HepG2 (cell line): ENCODE results near the gene ATXN2. TPM values are rescaled to one million over a fixed set of nuclear protein-coding genes. Genes with fewer than 3 reads are reported as not detected.

Experiments used
- ATAC-seq: fragments of 200-7000 bp; cut with Tn5 transposase; 3 replicates; pipeline ENCODE4 v1.9.1; 2020; ENCODE audit warnings: mild to moderate bottlenecking, moderate library complexity
- BruUV-seq: library from RNA; stranded (reverse); fragments of 400-500 nt; replicated peaks from 2 replicates; lab custom pipeline; 2021; lab: Mats Ljungman, UMichigan
- CTCF ChIA-PET: fragments of 300-600 bp; formaldehyde crosslinking; extraction: SDS; loops from one replicate; lab custom pipeline; 2021; ENCODE audit warnings: low total read pairs, inconsistent platforms, low intra/inter-chr PET ratio; lab: Yijun Ruan, JAX
- POLR2A ChIA-PET: fragments of 350-600 bp; sonication (Branson Sonifier 250); formaldehyde crosslinking; loops from one replicate; lab custom pipeline; 2020; ENCODE audit warnings: antibody characterized with exemption, inconsistent platforms; lab: Yijun Ruan, JAX
- DNase-seq: peaks from one replicate; pipeline ENCODE4 v3.0.0-alpha.2; 2015; ENCODE audit warnings: low spot score
- FAIRE-seq: peaks from 3 replicates; lab custom pipeline; 2011; peaks lifted over from hg19 to GRCh38; lab: Jason Lieb, UNC
- H2AFZ ChIP-seq: one replicate; pipeline ENCODE4 v1.6.1; 2011; ENCODE audit warnings: low read length, inconsistent platforms
- H3K27ac ChIP-seq: fragments of 300-600 bp; 3 replicates; pipeline ENCODE4 v1.8.0; 2011; ENCODE audit warnings: mixed run types, mild to moderate bottlenecking, mixed read lengths, low read length, inconsistent platforms; ENCODE audit not compliant: insufficient read depth; ENCODE audit errors: extremely low read length
- H3K27me3 ChIP-seq, 2 experiments: fragments of 200-600 bp in 1 of 2; 2 replicates in 1 of 2; 3 replicates in 1 of 2; pipeline versions ENCODE4 v1.6.0 to v1.8.0; 2011; ENCODE audit warnings: low read length in 2 of 2, mild to moderate bottlenecking in 2 of 2, moderate library complexity in 2 of 2, inconsistent platforms in 1 of 2; ENCODE audit not compliant: insufficient read depth in 2 of 2, control insufficient read depth in 1 of 2
- H3K36me3 ChIP-seq, 2 experiments: fragments of 200-600 bp in 1 of 2; replicated peaks in 1 of 2; 2 replicates in 1 of 2; 3 replicates in 1 of 2; pipeline versions ENCODE4 v1.5.1 to v1.8.0; 2011; ENCODE audit warnings: low read length in 2 of 2, inconsistent platforms in 1 of 2; ENCODE audit not compliant: insufficient read depth in 2 of 2, control insufficient read depth in 1 of 2
- H3K4me1 ChIP-seq: 2 replicates; pipeline ENCODE4 v1.5.1; 2012; ENCODE audit warnings: low read length, inconsistent platforms; ENCODE audit not compliant: insufficient read depth
- H3K4me2 ChIP-seq: 2 replicates; pipeline ENCODE4 v1.6.0; 2011; ENCODE audit warnings: low read depth, low read length, inconsistent platforms
- H3K4me3 ChIP-seq, 3 experiments: fragments of 200-600 bp in 1 of 3; sonication (generic), shearing (Covaris generic) in 1 of 3; replicated peaks in 1 of 3; 2 replicates each; pipeline ENCODE4 v1.5.1; 2011 to 2016; ENCODE audit warnings: low read length in 3 of 3, inconsistent platforms in 2 of 3, low read depth in 2 of 3, mild to moderate bottlenecking in 2 of 3, control low read depth in 1 of 3, mixed read lengths in 1 of 3; ENCODE audit not compliant: insufficient read depth in 1 of 3
- H3K79me2 ChIP-seq: one replicate; pipeline ENCODE4 v1.6.1; 2011; ENCODE audit warnings: low read length, inconsistent platforms; ENCODE audit not compliant: insufficient read depth
- H3K9ac ChIP-seq: 2 replicates; pipeline ENCODE4 v1.6.0; 2011; ENCODE audit warnings: mild to moderate bottlenecking, low read depth, low read length, inconsistent platforms; ENCODE audit not compliant: insufficient read depth
- H3K9me3 ChIP-seq: 2 replicates; pipeline ENCODE4 v1.5.1; 2012; ENCODE audit warnings: mild to moderate bottlenecking, low read length
- H4K20me1 ChIP-seq: 2 replicates; pipeline ENCODE4 v1.6.0; 2011; ENCODE audit warnings: inconsistent platforms, mild to moderate bottlenecking, low read length, moderate library complexity; ENCODE audit not compliant: insufficient read depth
- GABPB1 ChIP-seq: IDR thresholded peaks from 2 replicates; pipeline ENCODE4 v1.6.1; 2016; ENCODE audit warnings: mild to moderate bottlenecking, missing genetic modification reagents, moderate library complexity, missing compliant biosample characterization
- JUNB ChIP-seq: sonication (generic); formaldehyde crosslinking; IDR thresholded peaks from 2 replicates; pipeline ENCODE4 v1.8.0; 2022; ENCODE audit warnings: missing genetic modification reagents, mild to moderate bottlenecking, borderline replicate concordance
- JUND ChIP-seq: sonication (generic); formaldehyde crosslinking; IDR thresholded peaks from 2 replicates; pipeline ENCODE4 v1.8.0; 2022; ENCODE audit warnings: mild to moderate bottlenecking, missing genetic modification reagents
- NONO ChIP-seq, 2 experiments: fragments of 450-650 bp in 1 of 2; sonication (generic) in 1 of 2; formaldehyde crosslinking in 1 of 2; IDR thresholded peaks in 1 of 2; conservative IDR thresholded peaks in 1 of 2; 2 replicates each; pipeline versions ENCODE4 v1.6.1 to v1.8.0; 2017 to 2022; ENCODE audit warnings: mild to moderate bottlenecking in 1 of 2, missing genetic modification reagents in 1 of 2, moderate library complexity in 1 of 2
- PITX1 ChIP-seq: sonication (generic); formaldehyde crosslinking; IDR thresholded peaks from 2 replicates; pipeline ENCODE4 v1.5.1; 2020; ENCODE audit warnings: mild to moderate bottlenecking, missing genetic modification reagents
- ZMYM4 ChIP-seq: sonication (generic); formaldehyde crosslinking; IDR thresholded peaks from 2 replicates; pipeline ENCODE4 v1.8.1; 2023; ENCODE audit warnings: mild to moderate bottlenecking, missing genetic modification reagents
- ZNF12 ChIP-seq: sonication (generic); formaldehyde crosslinking; IDR thresholded peaks from 2 replicates; pipeline ENCODE4 v1.5.0; 2020; ENCODE audit warnings: missing genetic modification reagents
- ZNF333 ChIP-seq: sonication (generic); formaldehyde crosslinking; IDR thresholded peaks from 2 replicates; pipeline ENCODE4 v1.4.0; 2020; ENCODE audit warnings: mild to moderate bottlenecking, missing genetic modification reagents, borderline replicate concordance
- ZNF792 ChIP-seq: IDR thresholded peaks from 2 replicates; pipeline ENCODE4 v1.6.1; 2016
- WGBS: methylation state at CpG from one replicate; pipeline ENCODE4 v1.1.6; 2017; ENCODE audit warnings: low lambda C conversion rate; 5-methylcytosine and 5-hydroxymethylcytosine counted together
- in situ Hi-C: cut with HindIII; loops from 2 replicates; pipeline ENCODE4 v1.10.0; 2017; ENCODE audit warnings: low pct_unique_long_range_greater_than_20kb; ENCODE audit not compliant: extremely low pct_ligation_motif_present
- intact Hi-C: fragments of 100-400 bp; cut with micrococcal nuclease; formaldehyde crosslinking; loops from one replicate; pipeline ENCODE4 v1.10.0; 2022; ENCODE audit not compliant: unreplicated experiment
- polyA plus RNA-seq, 8 experiments: library from polyadenylated mRNA; depleted of rRNA in 3 of 8; stranded (reverse) in 7 of 8; unstranded in 1 of 8; fragments of >200 nt; fragmentation: Illumina TruSeq in 4 of 8; extraction: Trizol in 4 of 8; gene quantifications; 2 replicates each; pipeline versions ENCODE4 v1.2.1 to v1.2.3, GENCODE V29; 2011 to 2016; ENCODE audit warnings: low read depth in 4 of 8, missing spikeins in 1 of 8, mixed read lengths in 1 of 8; ENCODE audit not compliant: insufficient read depth in 1 of 8
- total RNA-seq, 5 experiments: library from RNA; depleted of rRNA; stranded (reverse); fragments of >200 nt; fragmentation: Illumina TruSeq; extraction: Trizol; gene quantifications; 2 replicates each; pipeline ENCODE4 v1.2.3, GENCODE V29; 2016; ENCODE audit warnings: low read depth in 1 of 5
- TF ChIP-seq, protein P1 (sequence below): sonication (generic); formaldehyde crosslinking; IDR thresholded peaks from 2 replicates; pipeline ENCODE4 v1.5.1; 2020; ENCODE audit warnings: mild to moderate bottlenecking, missing genetic modification reagents, moderate library complexity
- TF ChIP-seq, protein P2 (sequence below): sonication (generic); formaldehyde crosslinking; IDR thresholded peaks from 2 replicates; pipeline ENCODE4 v1.4.0; 2020; ENCODE audit warnings: missing genetic modification reagents, borderline replicate concordance
- TF ChIP-seq, protein P3 (sequence below): IDR thresholded peaks from 2 replicates; pipeline ENCODE4 v1.6.1; 2018; ENCODE audit warnings: missing genetic modification reagents, mild to moderate bottlenecking, missing compliant biosample characterization

Gene ATXN2
- total and polyA plus RNA-seq, 2 of the 13 experiments (the other 11 are each of a cell fraction or from before 2014, with no cell fraction given) = 18.1 to 27.1 TPM

DNA sequence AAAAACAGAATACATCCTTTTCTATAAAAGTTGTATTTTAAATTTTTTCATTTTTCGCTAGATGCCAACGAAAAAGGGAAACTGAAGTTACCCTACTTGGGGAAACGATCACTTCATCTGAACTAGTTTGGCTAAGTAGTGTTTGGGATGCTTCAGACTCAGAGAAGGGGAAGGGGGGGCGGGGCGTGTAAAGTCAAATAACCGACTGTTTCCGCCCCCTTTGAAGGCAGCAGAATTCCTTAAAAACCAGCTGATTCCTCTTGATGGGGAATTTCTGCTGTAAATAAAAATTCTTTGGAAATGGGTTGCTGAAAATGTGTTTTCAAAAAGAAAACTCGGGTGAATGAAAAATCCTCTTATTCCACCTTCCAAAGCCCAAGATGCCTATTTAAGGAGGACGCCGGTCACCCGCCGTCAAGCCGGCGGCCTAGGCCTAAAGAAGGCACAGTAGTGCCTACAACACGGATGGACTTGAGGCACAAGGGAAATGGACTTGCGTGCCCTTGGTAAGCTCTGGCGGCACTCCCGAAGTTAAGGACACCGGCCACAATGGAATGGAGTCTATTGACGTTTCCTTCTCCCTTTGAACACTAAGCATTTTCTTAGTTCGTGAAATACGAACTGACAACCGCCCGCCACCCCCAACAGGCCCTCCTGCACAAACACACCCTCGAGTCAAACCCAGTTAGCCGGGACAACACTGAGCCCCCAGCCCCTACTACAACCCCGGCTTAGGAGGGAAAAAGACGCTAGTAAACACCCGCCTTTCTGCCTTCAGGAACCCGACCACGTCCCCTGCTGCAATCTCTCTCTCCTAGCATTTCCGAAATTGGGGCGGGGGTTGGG is 1.9 kb downstream of the ATXN2 start:
- Histone ChIP-seq H2AFZ (no peak overlapping the region), H3K9ac (peak overlapping the region; percentile 94), H3K4me1 (peaks cover 53% of the 10 kb centered on the region), H3K9me3 (no peaks in the 10 kb centered on the region), H4K20me1 (peaks cover 49% of the 10 kb centered on the region), H3K4me3 (peak overlapping the region; percentile 86 to 98 (median 91)), H3K4me2 (peak overlapping the region; percentile 78), H3K27ac (peak overlapping the region; percentile 76), H3K79me2 (peaks cover 62% of the 10 kb centered on the region), H3K36me3 (no peaks in the 10 kb centered on the region; a peak in 1 of 5 replicates), H3K27me3 (no peaks in the 10 kb centered on the region; a peak in 1 of 5 replicates)
- in situ Hi-C loops = no loop called here
- CTCF ChIA-PET = no interaction called here
- intact Hi-C loops = no loop called here
- ATAC-seq (peak; percentile 46), DNase-seq (peak; percentile 70), FAIRE-seq (peak; percentile 34)
- WGBS = 1% methylated on average over 25 of the region's 33 CpGs
- POLR2A ChIA-PET = interaction anchor here (0.5 to 0.8 kb wide), 4 partner anchors 8 to 194 kb away, joined by 3 to 4 read pairs (median 3); no protein-coding TSS in a partner anchor
- BruUV-seq = TSS peak; percentile 61
- TF ChIP-seq ZMYM4 (CRISPR knock-in tag) (no peak), ZNF792 (0 out of 2 replicates have a peak, but pooled peaks have one; percentile 4), JUNB (no peak), JUND (CRISPR knock-in tag) (no peak), NONO (IDR thresholded peaks at IDR 0.05) (no peak), NONO (CRISPR knock-in tag; conservative IDR thresholded peaks at IDR 0.05) (peak; percentile 55), ZNF12 (CRISPR knock-in tag) (no peak), GABPB1 (peak; percentile 3; the same call in 1 of the 2 replicates), PITX1 (CRISPR knock-in tag) (no peak), ZNF333 (CRISPR knock-in tag) (peak; percentile 67; the same call in 1 of the 2 replicates)
- TF ChIP-seq, protein P1, sequence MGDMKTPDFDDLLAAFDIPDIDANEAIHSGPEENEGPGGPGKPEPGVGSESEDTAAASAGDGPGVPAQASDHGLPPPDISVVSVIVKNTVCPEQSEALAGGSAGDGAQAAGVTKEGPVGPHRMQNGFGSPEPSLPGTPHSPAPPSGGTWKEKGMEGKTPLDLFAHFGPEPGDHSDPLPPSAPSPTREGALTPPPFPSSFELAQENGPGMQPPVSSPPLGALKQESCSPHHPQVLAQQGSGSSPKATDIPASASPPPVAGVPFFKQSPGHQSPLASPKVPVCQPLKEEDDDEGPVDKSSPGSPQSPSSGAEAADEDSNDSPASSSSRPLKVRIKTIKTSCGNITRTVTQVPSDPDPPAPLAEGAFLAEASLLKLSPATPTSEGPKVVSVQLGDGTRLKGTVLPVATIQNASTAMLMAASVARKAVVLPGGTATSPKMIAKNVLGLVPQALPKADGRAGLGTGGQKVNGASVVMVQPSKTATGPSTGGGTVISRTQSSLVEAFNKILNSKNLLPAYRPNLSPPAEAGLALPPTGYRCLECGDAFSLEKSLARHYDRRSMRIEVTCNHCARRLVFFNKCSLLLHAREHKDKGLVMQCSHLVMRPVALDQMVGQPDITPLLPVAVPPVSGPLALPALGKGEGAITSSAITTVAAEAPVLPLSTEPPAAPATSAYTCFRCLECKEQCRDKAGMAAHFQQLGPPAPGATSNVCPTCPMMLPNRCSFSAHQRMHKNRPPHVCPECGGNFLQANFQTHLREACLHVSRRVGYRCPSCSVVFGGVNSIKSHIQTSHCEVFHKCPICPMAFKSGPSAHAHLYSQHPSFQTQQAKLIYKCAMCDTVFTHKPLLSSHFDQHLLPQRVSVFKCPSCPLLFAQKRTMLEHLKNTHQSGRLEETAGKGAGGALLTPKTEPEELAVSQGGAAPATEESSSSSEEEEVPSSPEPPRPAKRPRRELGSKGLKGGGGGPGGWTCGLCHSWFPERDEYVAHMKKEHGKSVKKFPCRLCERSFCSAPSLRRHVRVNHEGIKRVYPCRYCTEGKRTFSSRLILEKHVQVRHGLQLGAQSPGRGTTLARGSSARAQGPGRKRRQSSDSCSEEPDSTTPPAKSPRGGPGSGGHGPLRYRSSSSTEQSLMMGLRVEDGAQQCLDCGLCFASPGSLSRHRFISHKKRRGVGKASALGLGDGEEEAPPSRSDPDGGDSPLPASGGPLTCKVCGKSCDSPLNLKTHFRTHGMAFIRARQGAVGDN (CRISPR knock-in tag) = peak; percentile 15; the same call in 1 of the 2 replicates
- TF ChIP-seq, protein P2, sequence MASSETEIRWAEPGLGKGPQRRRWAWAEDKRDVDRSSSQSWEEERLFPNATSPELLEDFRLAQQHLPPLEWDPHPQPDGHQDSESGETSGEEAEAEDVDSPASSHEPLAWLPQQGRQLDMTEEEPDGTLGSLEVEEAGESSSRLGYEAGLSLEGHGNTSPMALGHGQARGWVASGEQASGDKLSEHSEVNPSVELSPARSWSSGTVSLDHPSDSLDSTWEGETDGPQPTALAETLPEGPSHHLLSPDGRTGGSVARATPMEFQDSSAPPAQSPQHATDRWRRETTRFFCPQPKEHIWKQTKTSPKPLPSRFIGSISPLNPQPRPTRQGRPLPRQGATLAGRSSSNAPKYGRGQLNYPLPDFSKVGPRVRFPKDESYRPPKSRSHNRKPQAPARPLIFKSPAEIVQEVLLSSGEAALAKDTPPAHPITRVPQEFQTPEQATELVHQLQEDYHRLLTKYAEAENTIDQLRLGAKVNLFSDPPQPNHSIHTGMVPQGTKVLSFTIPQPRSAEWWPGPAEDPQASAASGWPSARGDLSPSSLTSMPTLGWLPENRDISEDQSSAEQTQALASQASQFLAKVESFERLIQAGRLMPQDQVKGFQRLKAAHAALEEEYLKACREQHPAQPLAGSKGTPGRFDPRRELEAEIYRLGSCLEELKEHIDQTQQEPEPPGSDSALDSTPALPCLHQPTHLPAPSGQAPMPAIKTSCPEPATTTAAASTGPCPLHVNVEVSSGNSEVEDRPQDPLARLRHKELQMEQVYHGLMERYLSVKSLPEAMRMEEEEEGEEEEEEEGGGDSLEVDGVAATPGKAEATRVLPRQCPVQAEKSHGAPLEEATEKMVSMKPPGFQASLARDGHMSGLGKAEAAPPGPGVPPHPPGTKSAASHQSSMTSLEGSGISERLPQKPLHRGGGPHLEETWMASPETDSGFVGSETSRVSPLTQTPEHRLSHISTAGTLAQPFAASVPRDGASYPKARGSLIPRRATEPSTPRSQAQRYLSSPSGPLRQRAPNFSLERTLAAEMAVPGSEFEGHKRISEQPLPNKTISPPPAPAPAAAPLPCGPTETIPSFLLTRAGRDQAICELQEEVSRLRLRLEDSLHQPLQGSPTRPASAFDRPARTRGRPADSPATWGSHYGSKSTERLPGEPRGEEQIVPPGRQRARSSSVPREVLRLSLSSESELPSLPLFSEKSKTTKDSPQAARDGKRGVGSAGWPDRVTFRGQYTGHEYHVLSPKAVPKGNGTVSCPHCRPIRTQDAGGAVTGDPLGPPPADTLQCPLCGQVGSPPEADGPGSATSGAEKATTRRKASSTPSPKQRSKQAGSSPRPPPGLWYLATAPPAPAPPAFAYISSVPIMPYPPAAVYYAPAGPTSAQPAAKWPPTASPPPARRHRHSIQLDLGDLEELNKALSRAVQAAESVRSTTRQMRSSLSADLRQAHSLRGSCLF (CRISPR knock-in tag) = no peak
- TF ChIP-seq, protein P3, sequence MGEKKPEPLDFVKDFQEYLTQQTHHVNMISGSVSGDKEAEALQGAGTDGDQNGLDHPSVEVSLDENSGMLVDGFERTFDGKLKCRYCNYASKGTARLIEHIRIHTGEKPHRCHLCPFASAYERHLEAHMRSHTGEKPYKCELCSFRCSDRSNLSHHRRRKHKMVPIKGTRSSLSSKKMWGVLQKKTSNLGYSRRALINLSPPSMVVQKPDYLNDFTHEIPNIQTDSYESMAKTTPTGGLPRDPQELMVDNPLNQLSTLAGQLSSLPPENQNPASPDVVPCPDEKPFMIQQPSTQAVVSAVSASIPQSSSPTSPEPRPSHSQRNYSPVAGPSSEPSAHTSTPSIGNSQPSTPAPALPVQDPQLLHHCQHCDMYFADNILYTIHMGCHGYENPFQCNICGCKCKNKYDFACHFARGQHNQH (CRISPR knock-in tag) = peak; percentile 10; the same call in 1 of the 2 replicates
